ENCODE measurements around the gene CFAP46.
"Not testable (repeated sequence)": the region's sequence is repeated elsewhere in the genome, so short reads cannot be mapped to it uniquely, and the experiment has no call there.

Gene CFAP46

GRCh38 chr10:132861116-132861691, 81.2 kb downstream of the CFAP46 start:
- DNase-seq (ENCODE audit: low spot score): no peak

- no peak for DNase-seq (ENCODE audit: low spot score)
Measured at GRCh38 chr10:132860532-132860931, 81.8 kb downstream of the CFAP46 start.

- DNase-seq (ENCODE audit: low spot score): no peak
Measured at GRCh38 chr10:132859084-132859855, 83.1 kb downstream of the CFAP46 start.

- DNase-seq (ENCODE audit: low spot score): no peak
Measured at GRCh38 chr10:132858121-132859081, 84.0 kb downstream of the CFAP46 start.

GRCh38 chr10:132856869-132857524, 85.4 kb downstream of the CFAP46 start:
- DNase-seq (ENCODE audit: low spot score): no peak

- no peak for DNase-seq (ENCODE audit: low spot score)
Measured at GRCh38 chr10:132855889-132856288, 86.5 kb downstream of the CFAP46 start.

- DNase-seq (ENCODE audit: low spot score): no peak
Measured at GRCh38 chr10:132851451-132851850, 90.9 kb downstream of the CFAP46 start.

- no peak for DNase-seq (ENCODE audit: low spot score)
Measured at GRCh38 chr10:132850896-132851295, 91.5 kb downstream of the CFAP46 start.

- no peak for DNase-seq (ENCODE audit: low spot score)
Measured at GRCh38 chr10:132850246-132850645, 92.1 kb downstream of the CFAP46 start.

- DNase-seq (ENCODE audit: low spot score): no peak
Measured at GRCh38 chr10:132849546-132850031, 92.8 kb downstream of the CFAP46 start.

- DNase-seq (ENCODE audit: low spot score): no peak
Measured at GRCh38 chr10:132848951-132849545, 93.3 kb downstream of the CFAP46 start.

- peak; percentile 3 for DNase-seq (ENCODE audit: low spot score)
Measured at GRCh38 chr10:132848291-132848701, 94.1 kb downstream of the CFAP46 start.

GRCh38 chr10:132847856-132848255, 94.5 kb downstream of the CFAP46 start:
- DNase-seq (ENCODE audit: low spot score): no peak

- no peak for DNase-seq (ENCODE audit: low spot score)
Measured at GRCh38 chr10:132847416-132847777, 95.0 kb downstream of the CFAP46 start.

- no peak for DNase-seq (ENCODE audit: low spot score)
Measured at GRCh38 chr10:132846631-132847415, 95.5 kb downstream of the CFAP46 start.

- DNase-seq (ENCODE audit: low spot score): no peak
Measured at GRCh38 chr10:132845780-132846595, 96.4 kb downstream of the CFAP46 start.

- DNase-seq (ENCODE audit: low spot score): no peak
Measured at GRCh38 chr10:132845041-132845551, 97.3 kb downstream of the CFAP46 start.

- no peak for DNase-seq (ENCODE audit: low spot score)
Measured at GRCh38 chr10:132844069-132844809, 98.1 kb downstream of the CFAP46 start.

GRCh38 chr10:132843276-132843675, 99.1 kb downstream of the CFAP46 start:
- DNase-seq (ENCODE audit: low spot score): not testable (repeated sequence)
